WTC11 (cell line): ENCODE results near the gene DIO3. TPM values are rescaled to one million over a fixed set of nuclear protein-coding genes. Genes with fewer than 3 reads are reported as not detected.

Experiments
- ATAC-seq: fragments of 200-7000 bp; cut with Tn5 transposase; 2 replicates; pipeline ENCODE4 v1.10.0; 2021; ENCODE audit warnings: mild to moderate bottlenecking, moderate library complexity
- CTCF ChIA-PET: fragments of 300-600 bp; sonication (Branson Sonifier 250); formaldehyde crosslinking; loops from one replicate; lab custom pipeline; 2021; ENCODE audit warnings: antibody characterized with exemption; lab: Charles Lee
- POLR2A ChIA-PET: fragments of 350-600 bp; sonication (Branson Sonifier 250); formaldehyde crosslinking; loops from one replicate; lab custom pipeline; 2021; ENCODE audit warnings: antibody characterized with exemption; lab: Charles Lee
- DNase-seq: peaks from one replicate; pipeline ENCODE4 v3.0.0; 2021; ENCODE audit warnings: low spot score
- H3K27ac Mint-ChIP-seq: 2 replicates; pipeline ENCODE4 v1.8.0; 2021; ENCODE audit warnings: mixed read lengths
- H3K27me3 Mint-ChIP-seq: 2 replicates; pipeline ENCODE4 v1.8.0; 2021; ENCODE audit warnings: low read depth, mild to moderate bottlenecking, moderate library complexity, mixed read lengths
- H3K36me3 Mint-ChIP-seq: 2 replicates; pipeline ENCODE4 v1.8.0; 2021; ENCODE audit warnings: mixed read lengths
- H3K4me1 Mint-ChIP-seq: 2 replicates; pipeline ENCODE4 v1.8.0; 2022; ENCODE audit warnings: mixed read lengths
- H3K4me3 Mint-ChIP-seq: 2 replicates; pipeline ENCODE4 v1.8.0; 2021; ENCODE audit warnings: mild to moderate bottlenecking, moderate library complexity, mixed read lengths
- H3K9me3 Mint-ChIP-seq: 2 replicates; pipeline ENCODE4 v1.8.0; 2021; ENCODE audit warnings: mixed read lengths
- CBFB ChIP-seq: sonication (generic); formaldehyde crosslinking; IDR thresholded peaks from 2 replicates; pipeline ENCODE4 v1.8.1; 2022; ENCODE audit warnings: mild to moderate bottlenecking, low read depth, missing genetic modification reagents
- CREM ChIP-seq: sonication (generic); formaldehyde crosslinking; IDR thresholded peaks from 2 replicates; pipeline ENCODE4 v1.8.1; 2022; ENCODE audit warnings: mild to moderate bottlenecking, missing genetic modification reagents, moderate library complexity
- E2F1 ChIP-seq: sonication (generic); formaldehyde crosslinking; IDR thresholded peaks from 2 replicates; pipeline ENCODE4 v1.8.0; 2022; ENCODE audit warnings: mild to moderate bottlenecking, missing genetic modification reagents
- EMX1 ChIP-seq: fragments of 250-450 bp; sonication (Bioruptor Pico); IDR thresholded peaks from 2 replicates; pipeline ENCODE4 v1.8.0; 2021; ENCODE audit warnings: mild to moderate bottlenecking
- FOXK1 ChIP-seq: sonication (generic); formaldehyde crosslinking; IDR thresholded peaks from 2 replicates; pipeline ENCODE4 v1.8.0; 2022; ENCODE audit warnings: mild to moderate bottlenecking, moderate library complexity, missing genetic modification reagents
- GABPB1 ChIP-seq: sonication (generic); formaldehyde crosslinking; IDR thresholded peaks from 2 replicates; pipeline ENCODE4 v1.8.1; 2023; ENCODE audit warnings: mild to moderate bottlenecking, missing genetic modification reagents
- GRHL2 ChIP-seq: fragments of 250-450 bp; sonication (Bioruptor Pico); IDR thresholded peaks from 2 replicates; pipeline ENCODE4 v1.8.0; 2022; ENCODE audit warnings: mild to moderate bottlenecking, moderate library complexity; ENCODE audit not compliant: insufficient replicate concordance, severe bottlenecking
- HMGA2 ChIP-seq: fragments of 250-450 bp; sonication (Bioruptor Pico); IDR thresholded peaks from 2 replicates; pipeline ENCODE4 v1.4.0; 2021; ENCODE audit warnings: mild to moderate bottlenecking, moderate library complexity
- IRF1 ChIP-seq: sonication (generic); formaldehyde crosslinking; IDR thresholded peaks from 2 replicates; pipeline ENCODE4 v1.8.0; 2023; ENCODE audit warnings: missing genetic modification reagents
- NFYB ChIP-seq: sonication (generic); formaldehyde crosslinking; conservative IDR thresholded peaks from 2 replicates; pipeline ENCODE4 v1.8.0; 2022; ENCODE audit warnings: low read depth, missing genetic modification reagents
- NR2C2 ChIP-seq: sonication (generic); formaldehyde crosslinking; IDR thresholded peaks from 2 replicates; pipeline ENCODE4 v1.8.0; 2022; ENCODE audit warnings: mild to moderate bottlenecking, missing genetic modification reagents
- PREB ChIP-seq: sonication (generic); formaldehyde crosslinking; IDR thresholded peaks from 2 replicates; pipeline ENCODE4 v1.8.1; 2022; ENCODE audit warnings: mild to moderate bottlenecking, missing genetic modification reagents, moderate library complexity, borderline replicate concordance
- RELA ChIP-seq: sonication (generic); formaldehyde crosslinking; IDR thresholded peaks from 2 replicates; pipeline ENCODE4 v1.8.1; 2022; ENCODE audit warnings: missing genetic modification reagents, mild to moderate bottlenecking, borderline replicate concordance
- SMAD3 ChIP-seq: sonication (generic); formaldehyde crosslinking; IDR thresholded peaks from 2 replicates; pipeline ENCODE4 v1.8.0; 2022; ENCODE audit warnings: missing genetic modification reagents, mild to moderate bottlenecking, borderline replicate concordance
- SOX15 ChIP-seq: fragments of 250-450 bp; sonication (Bioruptor Pico); IDR thresholded peaks from 2 replicates; pipeline ENCODE4 v1.9.0; 2021; ENCODE audit warnings: mild to moderate bottlenecking
- TCF7 ChIP-seq: sonication (generic); formaldehyde crosslinking; IDR thresholded peaks from 2 replicates; pipeline ENCODE4 v1.8.0; 2022; ENCODE audit warnings: mild to moderate bottlenecking, low read depth, missing genetic modification reagents, moderate library complexity
- TP53 ChIP-seq: sonication (generic); formaldehyde crosslinking; IDR thresholded peaks from 2 replicates; pipeline ENCODE4 v1.8.1; 2023; ENCODE audit warnings: mild to moderate bottlenecking, missing genetic modification reagents
- USF1 ChIP-seq: sonication (generic); formaldehyde crosslinking; IDR thresholded peaks from 2 replicates; pipeline ENCODE4 v1.8.0; 2022; ENCODE audit warnings: mild to moderate bottlenecking, missing genetic modification reagents
- ZBTB43 ChIP-seq: sonication (generic); formaldehyde crosslinking; IDR thresholded peaks from 2 replicates; pipeline ENCODE4 v1.8.1; 2023; ENCODE audit warnings: mild to moderate bottlenecking, missing genetic modification reagents
- ZNF232 ChIP-seq: sonication (generic); formaldehyde crosslinking; IDR thresholded peaks from 2 replicates; pipeline ENCODE4 v1.8.0; 2022; ENCODE audit warnings: mild to moderate bottlenecking, missing genetic modification reagents
- ZNF416 ChIP-seq: fragments of 250-450 bp; sonication (Bioruptor Pico); IDR thresholded peaks from 2 replicates; pipeline ENCODE4 v1.9.0; 2021; ENCODE audit warnings: mild to moderate bottlenecking, inconsistent platforms
- ZNF423 ChIP-seq: fragments of 250-450 bp; sonication (Bioruptor Pico); IDR thresholded peaks from 2 replicates; pipeline ENCODE4 v2.1.2; 2022; ENCODE audit warnings: mild to moderate bottlenecking, moderate library complexity
- ZNF671 ChIP-seq: fragments of 250-450 bp; sonication (Bioruptor Pico); IDR thresholded peaks from 2 replicates; pipeline ENCODE4 v1.8.0; 2021; ENCODE audit warnings: mild to moderate bottlenecking
- total RNA-seq: library from RNA; stranded (reverse); gene quantifications from 3 replicates; pipeline ENCODE4 v1.2.3, GENCODE V29; 2021

Gene DIO3
- total RNA-seq, 1 experiment from 2014 or later: 0.52 TPM

GRCh38 chr14:101577221-101577909, 16.1 kb downstream of the DIO3 start:
- CTCF ChIA-PET: interaction anchor here (1.5 kb wide), 1 partner anchor 58 kb away, joined by 3 read pairs; no protein-coding TSS in a partner anchor
- POLR2A ChIA-PET: no interaction called here
- DNase-seq (no peak), ATAC-seq (no peak)
- TF ChIP-seq ZNF416 (CRISPR knock-in tag) (no peak), CBFB (no peak), ZNF423 (CRISPR knock-in tag) (no peak), NR2C2 (no peak), CREM (no peak), SOX15 (CRISPR knock-in tag) (no peak), ZNF671 (CRISPR knock-in tag) (no peak), USF1 (CRISPR knock-in tag) (no peak), SMAD3 (no peak), ZBTB43 (CRISPR knock-in tag) (no peak), RELA (CRISPR knock-in tag) (no peak)
- Mint-ChIP-seq H3K9me3 (no peaks in the 10 kb centered on the region), H3K36me3 (no peaks in the 10 kb centered on the region), H3K27ac (no peak overlapping the region), H3K4me1 (no peaks in the 10 kb centered on the region), H3K4me3 (no peak overlapping the region), H3K27me3 (peaks cover 7% of the 10 kb centered on the region; the same call in 1 of the 2 replicates)

GRCh38 chr14:101578489-101578888, 17.2 kb downstream of the DIO3 start:
- ChIA-PET POLR2A (no interaction called here), CTCF (no interaction called here)
- no peak for TF ChIP-seq HMGA2 (CRISPR knock-in tag)
- Mint-ChIP-seq H3K4me1 (no peaks in the 10 kb centered on the region), H3K9me3 (no peaks in the 10 kb centered on the region), H3K4me3 (no peak overlapping the region), H3K27me3 (peaks cover 7% of the 10 kb centered on the region; the same call in 1 of the 2 replicates), H3K27ac (no peak overlapping the region), H3K36me3 (no peaks in the 10 kb centered on the region)
- ATAC-seq (no peak), DNase-seq (no peak)

- H3K4me3 Mint-ChIP-seq: no peak overlapping the region
- H3K27ac Mint-ChIP-seq: no peak overlapping the region
- H3K36me3 Mint-ChIP-seq: no peaks in the 10 kb centered on the region
- H3K4me1 Mint-ChIP-seq: no peaks in the 10 kb centered on the region
- no peak for ATAC-seq
- no peak for DNase-seq
- no peak for TF ChIP-seq IRF1
- no peak for TF ChIP-seq GRHL2
- TF ChIP-seq TCF7 (CRISPR knock-in tag): no peak
- TF ChIP-seq E2F1 (CRISPR knock-in tag): no peak
- no peak for TF ChIP-seq TP53 (CRISPR knock-in tag)
- TF ChIP-seq FOXK1 (CRISPR knock-in tag): no peak
- TF ChIP-seq NFYB (CRISPR knock-in tag): no peak
- no peak for TF ChIP-seq EMX1 (CRISPR knock-in tag)
- no peak for TF ChIP-seq PREB
- TF ChIP-seq GABPB1 (CRISPR knock-in tag): no peak
- no peak for TF ChIP-seq ZNF232 (CRISPR knock-in tag)
- peaks cover 4% of the 10 kb centered on the region; the same call in 1 of the 2 replicates for H3K27me3 Mint-ChIP-seq
- H3K9me3 Mint-ChIP-seq: no peaks in the 10 kb centered on the region
- CTCF ChIA-PET: interaction anchor here (0.8 kb wide), 1 partner anchor 49 kb away, joined by 3 read pairs; no protein-coding TSS in a partner anchor
- POLR2A ChIA-PET: no interaction called here
Observed at GRCh38 chr14:101579372-101580080, 18.2 kb downstream of the DIO3 start.
